HG03159 (cell line): ENCODE results near the gene CCNC.
"Not testable (repeated sequence)": the region's sequence is repeated elsewhere in the genome, so short reads cannot be mapped to it uniquely, and the experiment has no call there.

Experiments used
- ATAC-seq: cut with Tn5 transposase; IDR thresholded peaks from one replicate; pipeline ENCODE4 v1.9.1; 2021; ENCODE audit warnings: mild to moderate bottlenecking, moderate library complexity; ENCODE audit not compliant: unreplicated experiment

The CCNC gene

GRCh38 chr6:99603421-99604165 lies 35.1 kb upstream of the CCNC start:
- no peak for ATAC-seq

- ATAC-seq = no peak
Measured at GRCh38 chr6:99602520-99603420, 34.3 kb upstream of the CCNC start.

- not testable (repeated sequence) for ATAC-seq
Measured at GRCh38 chr6:99594696-99595095, 26.2 kb upstream of the CCNC start.

- no peak for ATAC-seq
Measured at GRCh38 chr6:99592900-99593299, 24.4 kb upstream of the CCNC start.

GRCh38 chr6:99591673-99592364 lies 23.4 kb upstream of the CCNC start:
- ATAC-seq = no peak

GRCh38 chr6:99590728-99591672 lies 22.5 kb upstream of the CCNC start:
- no peak for ATAC-seq

GRCh38 chr6:99589907-99590493 lies 21.5 kb upstream of the CCNC start:
- ATAC-seq = no peak

GRCh38 chr6:99589290-99589672 lies 20.8 kb upstream of the CCNC start:
- peak; percentile 16 for ATAC-seq

- ATAC-seq = peak; percentile 88
Measured at GRCh38 chr6:99588618-99589289, 20.3 kb upstream of the CCNC start.

- ATAC-seq = no peak
Measured at GRCh38 chr6:99587792-99588191, 19.3 kb upstream of the CCNC start.

GRCh38 chr6:99579781-99580180 lies 11.3 kb upstream of the CCNC start:
- ATAC-seq = no peak

GRCh38 chr6:99575544-99576227 lies 7.2 kb upstream of the CCNC start:
- ATAC-seq = no peak

GRCh38 chr6:99573980-99574617 lies 5.6 kb upstream of the CCNC start:
- no peak for ATAC-seq

GRCh38 chr6:99563056-99563723 lies 5.3 kb downstream of the CCNC start:
- ATAC-seq = no peak

GRCh38 chr6:99560668-99561067 lies 7.8 kb downstream of the CCNC start:
- ATAC-seq = no peak

- ATAC-seq = no peak
Measured at GRCh38 chr6:99559057-99559456, 9.4 kb downstream of the CCNC start.

- no peak for ATAC-seq
Measured at GRCh38 chr6:99553888-99554287, 14.6 kb downstream of the CCNC start.
